VCaP (cell line): ENCODE measurements around the gene KRT74.

Source experiments
- H3K27ac ChIP-seq: fragments of 450-650 bp; 2 replicates; pipeline ENCODE4 v1.5.1; 2017
- CTCF ChIP-seq: fragments of 450-650 bp; conservative IDR thresholded peaks from 2 replicates; pipeline ENCODE4 v1.5.1; 2017; ENCODE audit warnings: mild to moderate bottlenecking, moderate library complexity

KRT74 gene

DNA sequence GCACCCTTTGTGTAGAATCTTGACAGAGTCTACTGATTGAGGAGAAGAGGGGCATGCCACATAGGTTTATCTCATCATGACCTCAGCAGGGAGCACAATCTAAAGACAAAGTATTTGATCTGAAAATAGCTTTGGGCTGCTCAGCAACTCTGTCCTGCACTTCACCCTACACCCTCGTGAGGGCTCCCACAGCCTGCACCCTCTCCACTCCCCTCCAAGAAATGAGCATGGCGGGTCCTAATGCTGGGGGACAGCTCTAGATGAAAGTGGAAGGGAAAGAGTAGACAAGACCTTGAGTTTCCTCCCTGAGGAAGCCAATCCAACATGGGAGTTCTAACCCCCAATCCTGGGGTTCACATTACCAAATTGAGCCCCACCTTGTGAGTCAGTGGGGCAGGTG, 42.7 kb downstream of the KRT74 start:
- TF ChIP-seq CTCF = no peak
- H3K27ac ChIP-seq = no peak overlapping the region

DNA sequence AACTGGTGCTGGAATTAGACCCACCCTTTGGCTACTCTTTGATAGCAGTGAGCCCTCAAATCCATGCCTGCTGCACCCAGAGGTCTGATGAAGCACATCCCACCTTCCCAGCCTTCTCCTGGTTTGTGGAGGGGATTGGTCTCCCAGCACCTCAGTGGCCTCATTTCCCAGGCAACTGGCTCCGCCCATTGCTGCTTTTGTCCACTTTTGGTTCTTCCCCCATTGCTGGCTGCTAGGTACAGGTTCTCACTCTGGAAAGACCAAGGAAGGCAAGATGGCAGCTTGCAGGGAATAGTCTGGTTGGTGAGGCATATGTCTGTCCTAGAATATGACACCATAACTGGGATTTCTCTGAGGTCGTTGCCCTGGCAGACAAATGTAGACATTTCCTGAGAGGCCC, 43.3 kb downstream of the KRT74 start:
- TF ChIP-seq CTCF = no peak
- H3K27ac ChIP-seq = no peak overlapping the region

GRCh38 chr12:52529846-52530245, 43.8 kb downstream of the KRT74 start:
- no peak overlapping the region for H3K27ac ChIP-seq
- no peak for TF ChIP-seq CTCF

DNA sequence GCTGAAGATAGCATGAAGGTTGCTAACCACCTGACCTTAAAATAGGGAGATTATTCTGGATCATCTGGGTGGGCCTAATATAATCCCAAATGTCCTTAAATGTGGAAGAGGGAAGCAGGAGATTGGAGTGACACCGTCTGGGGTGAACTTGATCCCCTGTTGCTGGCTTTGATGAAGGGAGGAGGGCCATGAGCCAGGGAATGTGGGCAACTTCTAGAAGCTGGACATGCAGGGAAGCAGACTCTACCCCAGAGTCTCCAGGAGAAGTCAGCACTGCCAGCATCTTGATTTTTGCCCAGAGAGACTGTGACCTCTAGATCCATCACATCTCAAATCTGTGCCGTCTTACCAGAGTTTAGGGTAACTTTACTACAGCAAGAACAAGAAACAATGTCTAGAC, 44.2 kb downstream of the KRT74 start:
- H3K27ac ChIP-seq = no peak overlapping the region
- TF ChIP-seq CTCF = no peak

DNA sequence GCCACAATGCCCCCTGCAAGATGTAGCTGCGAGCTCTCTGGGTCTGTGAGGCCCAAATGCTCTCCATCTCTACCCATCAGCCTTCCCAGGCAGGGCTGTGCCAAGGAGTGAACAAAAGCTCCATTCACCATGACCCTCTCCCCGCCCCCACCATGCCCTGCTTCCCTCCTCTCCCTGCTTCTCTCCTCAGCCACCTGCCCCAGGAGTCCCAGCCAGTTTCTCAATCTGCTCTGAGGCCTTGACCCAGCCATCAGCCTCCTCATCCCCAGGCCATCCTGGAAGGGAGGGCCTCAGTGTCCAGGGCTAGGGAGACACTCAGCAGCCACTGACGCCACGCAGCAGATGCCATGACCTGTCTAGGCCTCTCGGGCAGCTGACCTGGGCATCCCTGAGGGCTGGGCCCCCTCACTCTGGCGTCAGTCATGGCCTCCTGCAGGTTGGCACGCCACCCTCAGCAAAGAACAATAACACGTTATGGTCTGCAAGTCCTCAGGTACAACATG, 45.0 kb downstream of the KRT74 start:
- no peak for TF ChIP-seq CTCF

GRCh38 chr12:52527121-52527800, 46.4 kb downstream of the KRT74 start:
- TF ChIP-seq CTCF = no peak
- no peak overlapping the region for H3K27ac ChIP-seq

More for the DNA sequence above, 45.0 kb downstream of the KRT74 start:
- no peak overlapping the region for H3K27ac ChIP-seq

DNA sequence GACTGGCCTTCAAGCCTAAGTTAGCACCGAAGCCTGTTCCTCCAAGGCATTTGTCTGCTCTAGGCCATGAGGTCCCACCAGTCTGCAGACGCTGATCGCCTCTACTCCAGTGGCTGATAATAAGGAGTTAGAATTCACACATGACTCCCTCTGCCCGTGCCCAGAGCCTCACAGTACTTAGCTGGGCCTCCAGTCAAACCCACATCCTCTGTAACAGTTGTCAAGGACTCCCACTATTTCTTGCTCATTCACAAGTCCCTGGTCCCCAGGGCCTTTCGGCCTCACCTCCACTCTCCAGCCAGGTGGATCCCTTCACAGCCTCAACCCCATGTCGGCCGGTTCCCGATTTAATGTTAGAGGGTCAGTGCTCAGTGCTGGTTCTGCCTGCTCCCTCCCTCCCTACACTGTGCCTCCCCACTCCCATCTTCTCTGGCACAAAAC, 47.1 kb downstream of the KRT74 start:
- TF ChIP-seq CTCF = no peak
- no peak overlapping the region for H3K27ac ChIP-seq
